GM19455 (cell line): ENCODE results near the gene PITPNB.

Experiments used
- ATAC-seq: cut with Tn5 transposase; IDR thresholded peaks from one replicate; pipeline ENCODE4 v1.9.1; 2021; ENCODE audit not compliant: unreplicated experiment

The PITPNB gene

GRCh38 chr22:27919942-27920755, 1.1 kb upstream of the PITPNB start:
- ATAC-seq, result peak; percentile 7

- ATAC-seq, result peak; percentile 29
Measured at GRCh38 chr22:27918341-27919221, 475 bp downstream of the PITPNB start.

GRCh38 chr22:27915986-27916385, 3.1 kb downstream of the PITPNB start:
- no peak for ATAC-seq

DNA sequence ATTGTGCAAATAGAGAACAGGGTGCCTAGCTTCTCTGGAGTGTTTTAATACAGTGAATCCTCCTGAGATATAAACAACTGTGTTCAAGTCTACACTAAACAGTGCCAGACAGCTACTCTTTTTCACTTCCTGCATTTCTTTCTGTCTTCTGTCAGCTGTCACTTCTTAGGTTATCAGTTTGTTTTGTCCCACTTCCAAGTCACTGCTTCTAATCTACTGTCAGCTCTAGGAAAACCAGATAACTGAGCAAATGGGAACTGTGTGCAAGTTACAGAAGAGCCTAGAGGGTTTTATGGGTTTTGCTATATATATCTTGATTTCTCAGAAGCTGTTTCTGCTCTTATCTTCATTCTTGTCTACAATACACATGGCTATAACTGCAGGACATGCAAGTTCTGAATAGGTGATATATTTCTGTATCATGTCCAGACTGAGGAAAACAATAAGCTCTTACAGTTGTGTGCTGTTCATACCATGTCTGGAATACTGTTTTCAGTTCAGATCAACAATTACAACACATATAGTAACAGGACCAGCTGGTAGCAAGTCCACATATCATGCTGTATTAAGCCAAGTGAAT, 5.8 kb downstream of the PITPNB start:
- ATAC-seq, result no peak

DNA sequence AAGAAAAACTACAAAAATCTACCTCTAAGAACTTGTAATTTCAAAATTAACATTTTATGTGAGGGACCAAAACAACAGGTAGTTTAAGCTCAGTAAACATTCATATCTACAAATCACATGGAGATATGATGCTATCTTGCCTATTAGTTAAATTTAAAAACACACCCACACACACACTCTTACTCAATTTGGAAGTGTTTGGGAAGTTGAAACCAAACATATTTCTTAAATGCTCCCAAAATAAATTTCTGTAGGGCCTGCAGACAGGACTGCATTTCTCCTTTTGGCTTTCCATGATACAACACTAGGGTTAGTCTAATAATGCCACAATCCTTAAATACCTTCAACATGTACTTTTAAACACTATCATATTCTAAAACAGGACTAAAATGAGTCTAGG, 7.0 kb downstream of the PITPNB start:
- no peak for ATAC-seq

GRCh38 chr22:27911330-27911729, 7.7 kb downstream of the PITPNB start:
- no peak for ATAC-seq

DNA sequence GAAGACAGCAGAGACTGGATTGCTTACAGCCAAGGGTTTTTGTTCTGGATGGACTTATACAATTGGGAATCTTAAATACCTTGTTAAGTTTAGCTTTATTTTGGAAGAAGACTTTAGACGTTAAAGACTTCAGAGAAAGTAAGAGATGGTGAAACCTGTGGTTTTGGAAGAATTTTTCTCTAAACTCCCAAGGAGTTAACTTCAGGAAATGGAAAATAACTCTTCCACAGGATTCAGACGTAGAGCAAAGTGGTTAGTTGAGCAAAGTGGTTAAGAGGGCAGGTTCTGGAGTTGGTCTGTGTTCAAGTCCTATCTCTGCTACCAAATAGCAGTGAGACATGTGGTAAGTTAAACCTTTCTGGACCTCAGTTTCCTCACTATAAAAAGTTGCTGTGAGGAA, 12.8 kb downstream of the PITPNB start:
- no peak for ATAC-seq

DNA sequence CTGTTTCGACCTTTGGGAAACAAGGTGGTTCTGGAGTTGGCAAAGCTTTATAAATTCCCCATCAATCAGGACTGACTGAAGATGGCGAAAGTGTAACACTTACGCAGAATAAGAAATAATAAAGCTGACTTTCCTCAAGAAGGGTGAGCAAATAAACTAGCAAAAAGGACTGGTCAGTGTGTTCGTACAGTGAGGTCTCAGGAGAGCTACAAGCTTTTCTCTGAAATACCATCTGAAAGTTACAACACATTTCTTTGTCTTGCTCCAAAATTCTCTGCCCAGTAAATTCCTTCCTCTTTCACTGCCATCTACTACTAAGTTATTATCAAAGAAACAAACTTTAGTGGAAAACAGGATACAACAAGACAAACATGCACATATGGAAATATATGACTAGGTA, 13.4 kb downstream of the PITPNB start:
- ATAC-seq, result no peak

GRCh38 chr22:27903805-27904473, 15.1 kb downstream of the PITPNB start:
- ATAC-seq, result no peak

DNA sequence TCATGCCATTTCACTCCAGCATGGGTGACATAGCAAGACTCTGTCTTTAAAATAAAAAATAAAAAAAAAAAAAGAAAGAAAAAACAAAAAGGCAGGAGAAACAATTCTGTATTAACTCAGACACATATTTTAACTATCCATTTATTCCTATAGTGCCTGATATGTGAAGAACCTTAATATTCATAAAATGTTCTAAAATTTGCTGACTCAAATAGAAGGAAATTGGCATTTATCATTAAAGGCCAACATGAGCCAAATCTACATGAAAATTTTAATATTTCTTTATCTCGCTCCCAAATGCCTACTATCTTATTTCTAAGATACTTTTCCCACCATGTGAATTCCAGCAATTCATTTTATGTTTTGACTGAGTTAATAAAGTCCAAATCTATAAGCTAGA, 18.9 kb downstream of the PITPNB start:
- ATAC-seq, result no peak

DNA sequence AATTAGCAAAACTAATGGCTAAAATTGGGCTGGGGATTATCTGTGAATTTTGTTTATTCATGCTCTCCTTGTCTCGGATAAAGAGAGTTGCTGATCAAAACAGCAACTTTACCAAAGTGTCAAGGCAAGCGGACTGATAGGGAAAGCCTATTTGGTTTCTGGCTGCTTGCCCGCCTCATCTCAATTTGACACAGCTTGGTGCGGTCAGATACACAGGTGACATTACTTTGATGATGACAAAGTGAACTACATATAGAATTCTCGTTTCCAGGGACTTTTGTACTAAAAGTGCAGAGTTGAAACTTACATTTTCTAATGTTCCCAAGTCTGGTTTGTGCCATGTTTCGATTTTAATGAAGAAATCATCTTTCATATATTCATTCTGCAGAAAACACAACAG, 22.8 kb downstream of the PITPNB start:
- peak; percentile 49 for ATAC-seq

DNA sequence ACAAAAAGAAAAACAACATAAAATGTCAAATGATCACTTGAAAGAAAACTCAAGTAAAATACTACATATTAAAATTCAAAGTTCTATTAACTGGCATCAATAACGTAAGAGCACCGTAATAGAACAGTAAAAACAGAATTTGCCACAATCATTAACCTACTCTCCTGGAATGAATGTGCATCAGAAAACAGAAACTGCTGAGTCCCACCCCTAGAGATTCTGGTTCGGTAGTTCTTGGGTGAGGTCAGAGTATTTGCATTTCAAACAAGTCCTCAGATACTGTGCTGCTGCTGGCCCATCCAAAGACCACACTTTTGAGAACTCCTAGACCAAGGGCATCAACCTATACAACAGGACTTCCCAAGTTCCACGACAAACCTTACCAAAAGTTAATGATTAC, 23.5 kb downstream of the PITPNB start:
- ATAC-seq, result peak; percentile 91

- no peak for ATAC-seq
Measured at GRCh38 chr22:27892811-27893210, 26.2 kb downstream of the PITPNB start.

DNA sequence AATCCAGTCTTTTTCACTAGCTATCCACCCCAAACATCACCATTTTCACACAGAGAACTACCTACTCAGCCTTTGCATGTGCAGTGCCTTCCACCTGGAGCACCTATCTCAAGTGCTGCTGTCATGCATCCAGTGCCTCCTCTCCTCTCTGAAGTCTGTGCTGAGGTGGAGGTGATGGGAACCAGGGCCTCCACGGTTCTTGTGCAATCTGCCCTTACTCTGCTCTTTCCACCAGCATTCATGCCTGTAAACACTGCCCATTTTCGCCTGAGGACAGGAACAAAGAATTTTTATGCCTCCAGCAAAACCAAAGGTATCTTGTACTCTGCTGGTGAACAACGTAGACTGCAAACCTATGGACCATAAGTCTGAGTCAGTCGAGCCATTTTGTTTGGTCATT, 27.0 kb downstream of the PITPNB start:
- no peak for ATAC-seq

GRCh38 chr22:27888310-27888709, 30.7 kb downstream of the PITPNB start:
- no peak for ATAC-seq

DNA sequence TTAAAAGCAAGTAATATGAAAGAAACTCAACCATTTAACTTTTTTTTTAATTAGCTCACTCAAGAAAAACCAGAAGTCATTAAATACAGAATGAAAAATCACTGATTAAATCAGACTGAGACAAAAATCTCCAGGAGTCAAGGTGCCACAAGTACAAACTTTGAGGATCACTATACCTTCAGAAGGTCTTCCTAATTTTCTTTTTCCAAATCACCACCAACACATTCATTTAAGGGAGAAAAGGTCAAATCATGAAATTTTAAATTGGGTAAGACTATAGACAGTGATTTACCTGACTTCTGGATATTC, 32.3 kb downstream of the PITPNB start:
- ATAC-seq, result no peak

GRCh38 chr22:27885977-27886842, 32.8 kb downstream of the PITPNB start:
- ATAC-seq, result no peak

DNA sequence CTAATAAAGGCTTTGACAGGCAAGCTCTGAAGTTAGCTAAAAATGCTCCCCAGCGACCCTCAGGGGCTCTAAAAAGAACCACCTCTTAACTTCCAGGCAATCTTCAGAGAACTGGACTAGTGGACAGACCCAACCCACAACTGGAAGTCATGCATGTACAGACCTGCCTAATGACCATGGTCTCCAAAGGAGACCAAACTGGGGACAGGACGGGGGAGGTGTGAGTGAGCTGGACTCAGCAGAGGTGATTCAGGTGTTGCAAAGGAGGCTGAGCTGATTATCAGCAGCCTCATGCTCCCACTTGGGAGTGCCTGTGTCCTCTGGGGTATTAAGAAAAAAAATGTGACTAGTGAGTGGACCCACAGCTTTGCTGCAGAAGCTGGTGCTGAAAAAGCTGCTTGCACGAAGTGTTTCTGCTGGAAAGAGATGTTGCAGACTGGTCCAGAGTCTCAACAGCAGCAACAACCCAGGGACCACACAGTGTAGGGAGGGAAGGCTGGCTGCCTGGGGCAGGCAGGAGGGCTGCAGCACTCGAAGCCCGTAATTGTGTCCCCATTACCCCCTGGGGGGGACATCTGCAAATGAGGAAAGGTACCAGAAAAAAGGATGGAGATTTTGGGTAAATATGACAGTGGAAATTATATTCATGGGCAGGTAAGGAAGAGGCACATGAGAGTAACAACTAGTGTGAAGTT, 35.3 kb downstream of the PITPNB start:
- ATAC-seq, result no peak

DNA sequence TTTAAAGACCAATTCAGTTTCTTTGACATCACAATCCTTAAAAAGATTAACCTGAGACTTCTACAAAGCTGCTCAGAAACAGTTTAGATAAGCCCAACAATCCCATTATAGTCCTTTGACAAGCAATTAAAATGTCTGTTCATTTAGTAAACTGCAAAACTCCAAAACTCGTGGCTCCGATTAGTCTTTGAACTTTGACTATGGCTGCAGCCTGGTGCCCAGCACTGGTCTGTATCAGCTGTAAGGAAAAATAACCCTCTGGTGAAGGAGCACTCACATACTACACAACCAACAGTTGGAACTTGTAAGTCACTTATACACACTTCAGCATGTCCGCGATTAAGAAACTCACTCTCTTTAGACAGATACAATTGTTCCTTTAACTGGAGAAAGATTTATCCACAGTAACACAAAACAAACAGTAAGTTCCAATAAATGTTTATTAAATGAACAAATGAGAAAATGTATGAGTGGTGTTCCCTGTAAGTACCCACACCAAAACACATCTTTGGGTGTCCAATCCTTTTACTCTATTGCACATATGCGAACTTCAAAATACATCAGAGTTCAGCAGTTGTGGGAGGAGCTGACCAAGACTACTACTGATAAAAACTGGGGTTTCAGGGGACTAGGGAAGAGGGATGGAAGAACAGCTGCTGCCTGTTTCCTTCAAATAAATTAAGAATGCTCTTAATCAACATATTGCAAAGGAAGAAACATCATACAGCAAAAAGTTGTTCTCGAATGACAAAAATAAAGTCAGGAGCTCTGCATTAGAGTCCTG, 36.4 kb downstream of the PITPNB start:
- ATAC-seq, result no peak
